ENCODE data around the gene APBB1. TPM values are rescaled to one million over a fixed set of nuclear protein-coding genes. Genes with fewer than 3 reads are reported as not detected.

Gene APBB1
- total and polyA plus RNA-seq, 2 donors (not counting 1 experiment from before 2014, with no cell fraction given), result 23.4 to 32.5 TPM

DNA sequence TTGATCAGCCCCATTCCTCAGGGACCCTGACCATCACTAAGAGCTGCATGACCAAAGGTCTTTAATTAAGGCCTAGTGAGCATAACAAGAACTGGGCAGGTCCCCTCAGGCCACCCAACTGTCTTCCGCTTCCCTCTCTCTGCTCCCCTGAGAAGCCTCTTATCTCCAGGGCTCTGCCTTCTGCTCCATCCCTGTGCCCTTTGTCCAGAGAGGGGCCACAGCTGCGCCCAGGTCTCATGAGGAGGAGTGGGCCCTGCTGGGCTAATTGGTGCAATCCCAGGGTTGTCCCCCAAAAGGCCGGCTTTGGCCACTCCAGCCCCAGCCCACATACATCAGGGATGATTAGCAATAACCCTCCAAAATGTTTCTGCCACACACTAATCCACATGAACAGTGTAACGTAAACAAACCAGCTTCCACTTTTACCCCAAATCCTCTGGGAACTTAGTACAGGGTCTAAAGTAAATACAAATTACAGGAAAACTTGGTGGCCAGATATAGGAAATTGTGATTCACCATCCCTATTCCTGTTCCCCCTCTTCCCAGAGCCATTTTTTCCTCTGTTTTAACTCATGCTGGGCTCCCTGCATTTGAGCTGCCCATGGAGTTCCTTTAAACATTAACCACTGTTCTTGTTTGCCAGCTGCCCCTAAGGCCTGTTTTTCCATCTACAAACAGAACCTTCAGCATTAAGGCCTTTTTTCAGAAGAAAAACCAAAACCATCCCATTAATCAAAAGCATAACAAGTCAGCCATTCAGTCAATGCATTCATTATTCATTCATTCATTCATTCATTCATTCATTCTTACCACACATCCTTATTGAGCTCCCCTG, 64.0 kb downstream of the APBB1 start:
- Mint-ChIP-seq H3K27ac (no peak overlapping the region), H3K4me3 (no peak overlapping the region), H3K9me3 (ENCODE audit: insufficient read depth) (no peaks in the 10 kb centered on the region), H3K4me1 (no peaks in the 10 kb centered on the region), H3K27me3 (no peaks in the 10 kb centered on the region)
- Histone ChIP-seq H3K27ac (ENCODE audit: low read length in 2 of 2) (no peak overlapping the region), H3K4me1 (ENCODE audit: control insufficient read depth in 2 of 2, insufficient read depth in 2 of 2, low read length in 2 of 2) (peaks cover 0 to 6% of the 10 kb centered on the region in 2 donors), H3K9ac (ENCODE audit: low read length) (no peak overlapping the region), H3K27me3 (replicated peaks in 1 of 4; ENCODE audit: control extremely low read depth in 1 of 4, control insufficient read depth in 3 of 4, insufficient read depth in 4 of 4, low read length in 3 of 4) (peaks cover 0 to 5% (median 0%) of the 10 kb centered on the region in 4 experiments), H3K9me3 (ENCODE audit: control extremely low read depth in 1 of 3, control insufficient read depth in 2 of 3, insufficient read depth in 1 of 3, low read length in 2 of 3) (no peaks in the 10 kb centered on the region), H4K20me1 (ENCODE audit: control insufficient read depth, insufficient read depth, low read length, poor library complexity, severe bottlenecking) (no peaks in the 10 kb centered on the region), H3K79me2 (ENCODE audit: control insufficient read depth, insufficient read depth, low read length) (no peaks in the 10 kb centered on the region), H3K4me3 (ENCODE audit: control extremely low read depth in 1 of 5, extremely low read depth in 1 of 5, insufficient read depth in 1 of 5, low read depth in 2 of 5, low read length in 4 of 5) (no peak overlapping the region), H3K4me2 (replicated peaks; ENCODE audit: low read depth, low read length, poor library complexity, severe bottlenecking) (no peak overlapping the region), H3K36me3 (replicated peaks in 1 of 2; ENCODE audit: control extremely low read depth in 1 of 2, control insufficient read depth in 1 of 2, extremely low read depth in 1 of 2, insufficient read depth in 2 of 2, low read length in 1 of 2) (no peaks in the 10 kb centered on the region), H2AFZ (ENCODE audit: insufficient read depth, low read depth, low read length, poor library complexity, severe bottlenecking) (no peak overlapping the region)
- CTCF ChIA-PET, result interaction anchor here (0.6 to 5.5 kb wide), 11 partner anchors 8 to 1718 kb away, joined by 3 to 43 read pairs (median 5); partner anchors contain the start of genes CCKBR and OR51D1
- intact Hi-C loops (cut with micrococcal nuclease), result loop anchor here (5.0 to 10.0 kb wide), 3 partner anchors 103 to 1718 kb away; partner anchors contain the start of gene OR51D1
- TF ChIP-seq, protein P1, sequence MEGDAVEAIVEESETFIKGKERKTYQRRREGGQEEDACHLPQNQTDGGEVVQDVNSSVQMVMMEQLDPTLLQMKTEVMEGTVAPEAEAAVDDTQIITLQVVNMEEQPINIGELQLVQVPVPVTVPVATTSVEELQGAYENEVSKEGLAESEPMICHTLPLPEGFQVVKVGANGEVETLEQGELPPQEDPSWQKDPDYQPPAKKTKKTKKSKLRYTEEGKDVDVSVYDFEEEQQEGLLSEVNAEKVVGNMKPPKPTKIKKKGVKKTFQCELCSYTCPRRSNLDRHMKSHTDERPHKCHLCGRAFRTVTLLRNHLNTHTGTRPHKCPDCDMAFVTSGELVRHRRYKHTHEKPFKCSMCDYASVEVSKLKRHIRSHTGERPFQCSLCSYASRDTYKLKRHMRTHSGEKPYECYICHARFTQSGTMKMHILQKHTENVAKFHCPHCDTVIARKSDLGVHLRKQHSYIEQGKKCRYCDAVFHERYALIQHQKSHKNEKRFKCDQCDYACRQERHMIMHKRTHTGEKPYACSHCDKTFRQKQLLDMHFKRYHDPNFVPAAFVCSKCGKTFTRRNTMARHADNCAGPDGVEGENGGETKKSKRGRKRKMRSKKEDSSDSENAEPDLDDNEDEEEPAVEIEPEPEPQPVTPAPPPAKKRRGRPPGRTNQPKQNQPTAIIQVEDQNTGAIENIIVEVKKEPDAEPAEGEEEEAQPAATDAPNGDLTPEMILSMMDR (IDR thresholded peaks at IDR 0.05), result no peak
- TF ChIP-seq EZH2 (IDR thresholded peaks at IDR 0.05; ENCODE audit: borderline replicate concordance, insufficient read depth, low read depth, low read length, poor library complexity, severe bottlenecking), result no peak
- POLR2A ChIA-PET, result no interaction called here
- ATAC-seq (ENCODE audit: low read depth) (no peak), DNase-seq (no peak)
- WGBS (ENCODE audit: insufficient coverage), result 100% methylated on average over 3 of the region's 4 CpGs
